Kidney tubule cell (primary cell): ENCODE data around the gene ST6GALNAC5.
A peak's percentile ranks its signal among the peaks of the same experiment; 100 is the strongest.
"Not testable (repeated sequence)": the region's sequence is repeated elsewhere in the genome, so short reads cannot be mapped to it uniquely, and the experiment has no call there.

Source experiments
- DNase-seq: peaks from one replicate; pipeline ENCODE4 v3.0.0-alpha.2; 2018; ENCODE audit warnings: low spot score

ST6GALNAC5 gene

DNA sequence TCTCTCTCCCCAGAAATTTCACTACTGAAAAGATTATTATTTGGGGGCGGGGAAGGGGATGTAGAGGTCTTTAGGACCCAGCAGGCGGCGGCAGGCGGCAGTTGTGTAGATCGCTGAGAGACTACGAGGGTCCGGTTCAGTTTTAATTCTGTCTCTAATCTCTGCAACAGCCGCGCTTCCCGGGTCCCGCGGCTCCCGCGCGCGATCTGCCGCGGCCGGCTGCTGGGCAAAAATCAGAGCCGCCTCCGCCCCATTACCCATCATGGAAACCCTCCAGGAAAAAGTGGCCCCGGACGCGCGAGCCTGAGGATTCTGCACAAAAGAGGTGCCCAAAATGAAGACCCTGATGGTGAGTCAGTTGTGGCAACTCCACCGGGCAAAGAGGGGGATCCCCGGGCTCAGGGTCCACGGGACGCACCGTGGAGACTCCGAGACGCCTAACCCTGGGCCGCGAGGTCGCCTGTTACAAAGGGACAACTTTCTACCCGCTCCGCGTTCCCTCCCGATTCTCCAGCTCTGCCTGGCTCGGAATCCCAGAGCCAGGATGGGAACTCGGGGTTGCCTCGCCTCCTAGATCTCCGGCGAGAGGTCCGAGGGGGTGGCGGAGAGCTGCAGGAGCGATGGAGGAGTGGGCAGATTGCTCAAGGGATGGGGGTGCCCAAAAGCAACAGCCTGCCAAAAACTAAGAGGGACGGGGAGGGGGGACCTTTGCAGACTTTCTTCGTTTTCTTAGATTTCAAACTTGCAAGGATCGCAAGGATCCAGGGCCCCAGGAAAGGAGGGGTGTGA is at the start of gene ST6GALNAC5:
Gene ST6GALNAC5, plus strand, starts transcription at position 139 of the 789 bp plus-strand sequence.
- DNase-seq, result peak; percentile 19

DNA sequence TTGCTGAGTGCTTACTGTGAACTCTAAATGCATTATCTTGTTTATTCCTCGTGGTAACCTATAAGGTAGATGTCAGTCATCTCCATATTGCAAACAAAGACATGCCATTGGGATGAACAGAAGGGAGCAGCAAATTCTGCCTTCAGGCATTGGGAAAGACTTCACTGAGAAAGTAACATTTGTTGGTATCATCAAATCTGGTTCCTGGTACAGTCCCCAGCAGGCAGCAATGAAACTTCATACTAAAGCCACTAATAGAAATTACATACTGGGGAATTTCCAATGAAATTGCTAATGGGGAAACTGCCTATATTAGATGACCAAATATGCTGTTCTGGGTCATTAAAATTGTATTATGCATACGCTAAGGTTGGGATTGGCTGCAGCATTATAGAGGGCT is 47.3 kb upstream of the ST6GALNAC5 start:
- no peak for DNase-seq

DNA sequence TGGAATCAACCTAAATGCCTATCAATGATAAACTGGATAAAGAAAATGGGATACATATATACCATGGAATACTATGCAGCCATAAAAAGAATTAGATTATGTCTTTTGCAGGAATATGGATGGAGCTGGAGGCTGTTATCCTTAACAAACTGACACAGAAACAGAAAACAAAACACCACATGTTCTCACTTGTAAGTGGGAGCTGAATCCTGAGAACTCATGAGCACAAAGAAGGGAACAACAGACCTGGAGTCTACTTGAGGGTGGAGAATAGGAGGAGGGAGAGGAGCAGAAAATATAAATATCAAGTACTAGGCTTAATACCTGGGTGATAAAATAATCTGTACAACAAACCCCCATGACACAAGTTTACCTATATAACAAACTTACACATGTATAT is 44.3 kb upstream of the ST6GALNAC5 start:
- not testable (repeated sequence) for DNase-seq

DNA sequence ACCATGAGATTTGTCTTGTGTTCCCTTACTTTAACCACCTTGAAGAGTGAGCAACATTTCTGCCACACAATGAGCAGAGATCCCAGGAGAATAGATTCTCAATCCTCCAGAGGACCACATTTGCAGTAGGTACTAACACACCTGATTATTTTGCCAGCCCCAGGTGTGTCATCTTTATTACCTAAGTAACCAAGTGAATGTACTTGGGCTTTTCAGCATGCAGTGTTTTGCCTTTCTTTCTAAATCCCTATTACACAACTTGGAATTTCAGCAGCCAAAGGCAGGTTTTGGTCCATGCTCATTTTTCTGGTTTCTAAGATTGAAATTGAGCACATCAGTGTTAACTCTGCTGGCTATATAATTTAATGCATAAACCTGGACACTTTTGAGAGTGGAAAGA is 43.2 kb upstream of the ST6GALNAC5 start:
- DNase-seq, result no peak

DNA sequence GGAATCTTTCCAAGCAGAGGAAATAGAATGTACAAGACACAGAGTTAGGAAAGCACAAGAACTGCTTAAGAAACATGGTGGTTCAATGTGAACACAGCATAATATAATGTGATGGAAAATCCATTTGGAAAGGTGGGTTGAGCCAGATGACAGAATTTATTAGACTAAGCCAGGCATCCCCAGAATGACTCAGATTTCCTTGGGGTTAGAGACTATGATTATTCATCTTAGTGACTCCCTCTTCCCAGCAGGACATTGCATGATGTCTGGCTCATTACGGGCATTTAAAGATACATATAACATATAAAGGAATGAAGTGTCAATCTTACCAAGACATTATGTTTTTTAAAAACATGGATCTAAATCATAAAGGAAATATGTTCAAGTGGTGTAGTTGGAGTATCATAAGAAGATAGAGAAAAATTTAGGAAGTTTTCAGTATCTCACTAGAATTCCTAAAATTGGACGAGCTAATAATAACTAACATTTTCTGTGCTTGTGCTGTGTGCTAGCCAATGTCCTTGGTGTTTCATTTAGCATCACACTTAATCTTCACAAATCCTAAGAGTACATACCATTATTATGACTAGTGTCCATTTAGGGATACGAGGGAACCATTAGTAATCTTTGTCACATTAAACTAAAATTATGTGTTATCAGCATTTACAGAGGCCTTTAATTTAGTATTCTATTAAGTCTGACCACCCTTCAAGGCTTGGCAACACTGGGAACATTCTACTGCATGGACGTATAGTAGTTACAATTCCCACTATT is 41.0 kb upstream of the ST6GALNAC5 start:
- DNase-seq, result peak; percentile 67

DNA sequence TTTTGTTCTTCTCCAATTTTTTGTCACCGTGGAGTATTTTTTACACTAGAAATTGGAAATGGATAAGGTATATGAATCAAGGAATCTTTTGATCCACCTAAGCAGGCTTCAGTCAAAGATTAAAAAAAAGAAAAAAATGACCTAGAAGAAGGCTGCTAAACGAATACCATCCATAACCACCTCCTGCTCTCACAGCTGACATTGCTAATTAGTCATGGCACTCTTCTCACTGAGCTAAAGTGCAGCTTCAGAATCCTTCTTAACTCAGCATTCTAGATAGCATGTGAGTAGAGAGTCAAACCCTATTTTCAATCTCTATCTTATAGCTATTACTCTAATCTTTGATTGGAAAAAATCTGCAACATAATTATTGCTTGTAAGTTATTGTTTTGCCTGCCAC is 40.2 kb upstream of the ST6GALNAC5 start:
- DNase-seq, result no peak

DNA sequence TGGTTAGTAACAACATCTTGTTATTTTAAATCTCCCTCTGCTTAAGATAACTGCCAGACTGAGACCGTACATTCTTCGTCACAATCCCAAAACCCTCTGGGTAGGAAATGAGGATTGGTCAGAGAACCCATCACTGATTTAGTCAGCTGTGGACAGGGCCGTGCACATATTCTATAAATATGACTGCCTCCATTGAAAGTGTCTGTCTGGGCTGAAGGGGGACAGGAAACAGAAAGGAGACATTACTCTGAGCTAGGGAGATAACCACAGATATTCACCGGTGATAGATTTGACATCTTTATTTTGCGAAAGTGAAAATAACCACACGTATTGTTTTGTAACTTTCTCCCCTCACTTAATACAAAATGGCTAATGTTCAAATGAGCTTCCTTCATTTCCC is 36.9 kb upstream of the ST6GALNAC5 start:
- no peak for DNase-seq

DNA sequence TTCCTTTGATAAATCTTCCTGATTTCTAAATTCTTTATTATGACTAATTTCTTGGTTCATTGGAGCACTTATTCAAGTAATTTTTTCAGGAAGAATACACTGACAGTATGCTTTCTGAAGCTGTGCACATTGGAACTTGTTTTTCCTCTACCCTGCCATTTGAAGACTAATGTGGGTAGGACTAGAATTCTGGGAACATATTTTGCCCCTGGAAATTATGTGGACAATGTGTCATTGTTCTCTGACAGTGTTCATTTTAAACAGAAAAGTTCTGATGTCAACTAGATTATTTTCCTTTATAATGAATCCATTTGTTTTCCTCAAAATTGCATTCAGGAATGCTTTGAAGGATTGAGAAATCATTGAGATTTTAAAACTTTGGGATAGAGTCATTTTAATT is 34.8 kb upstream of the ST6GALNAC5 start:
- DNase-seq, result peak; percentile 23

DNA sequence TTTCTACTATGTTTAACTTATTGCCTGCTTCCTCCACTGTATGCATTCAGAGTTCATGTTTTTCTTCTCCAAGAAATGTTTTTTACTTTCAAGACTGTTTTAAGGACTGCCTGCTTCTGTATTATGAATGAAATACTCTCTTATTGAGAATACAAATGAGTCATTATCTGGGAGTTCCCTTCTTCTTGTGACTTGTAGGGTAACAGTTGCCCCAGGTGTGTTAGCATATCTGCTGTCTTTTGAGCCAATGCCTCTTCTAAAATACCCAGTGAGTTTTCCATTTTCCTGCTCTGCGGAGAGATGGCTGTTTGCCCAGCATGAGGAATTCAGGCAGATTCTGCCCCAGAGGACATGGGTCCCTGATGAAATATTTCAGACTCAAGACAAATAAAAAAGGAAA is 34.1 kb upstream of the ST6GALNAC5 start:
- DNase-seq, result no peak

DNA sequence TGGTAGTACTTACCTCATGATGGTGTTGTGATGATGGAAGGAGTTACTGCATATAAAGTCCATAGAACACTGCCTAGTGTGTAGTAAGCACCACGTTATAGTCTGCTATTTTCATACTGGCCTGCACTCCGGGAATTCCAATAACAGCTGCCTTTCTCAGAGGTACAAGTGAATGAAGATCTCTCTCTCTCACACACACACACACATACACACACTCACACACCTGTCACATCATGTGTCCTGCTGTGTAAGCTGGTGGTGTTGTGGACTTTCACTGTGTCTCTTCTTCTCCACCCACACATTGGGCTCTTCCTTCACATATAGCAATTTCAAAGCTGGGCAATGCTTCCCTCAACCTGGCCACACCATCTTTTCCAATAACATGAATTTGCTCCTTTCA is 33.4 kb upstream of the ST6GALNAC5 start:
- no peak for DNase-seq

DNA sequence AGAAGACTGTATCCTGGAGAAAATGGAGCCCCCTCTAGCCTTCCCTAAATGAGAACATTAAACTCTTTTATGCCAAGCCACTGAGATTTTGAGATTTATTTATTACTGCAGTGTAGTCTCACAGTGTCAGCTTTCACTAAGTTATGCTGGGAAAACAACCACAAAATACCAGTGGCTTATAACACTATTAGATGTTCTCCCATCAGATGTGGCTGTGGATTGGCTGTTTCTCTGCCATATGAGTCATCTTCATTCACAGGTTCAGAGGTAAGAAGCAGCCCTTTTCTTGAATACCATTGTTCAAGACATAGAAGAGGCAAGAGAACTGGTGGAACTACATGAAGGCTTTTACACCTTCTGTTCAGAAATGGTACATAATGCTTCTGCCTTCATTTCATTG is 32.1 kb upstream of the ST6GALNAC5 start:
- DNase-seq, result peak; percentile 58

DNA sequence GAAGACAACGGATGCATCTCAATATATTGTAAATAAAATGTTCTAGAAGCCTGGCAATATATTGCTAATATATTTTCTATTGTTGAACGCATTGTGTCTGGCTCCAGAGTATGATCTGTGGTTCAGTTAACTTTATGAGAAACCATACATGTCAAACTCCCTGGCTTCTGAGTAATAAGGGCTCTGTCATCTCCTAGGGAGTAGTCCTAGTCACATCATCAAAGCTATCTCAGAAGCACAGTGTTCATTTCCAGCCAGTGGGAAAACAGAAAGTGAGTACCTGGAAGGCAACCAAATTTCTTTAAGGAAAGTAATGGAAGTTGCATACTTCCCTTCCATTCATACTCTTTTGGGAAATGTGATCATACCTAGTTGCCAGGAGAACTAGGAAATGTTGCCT is 27.0 kb upstream of the ST6GALNAC5 start:
- no peak for DNase-seq

DNA sequence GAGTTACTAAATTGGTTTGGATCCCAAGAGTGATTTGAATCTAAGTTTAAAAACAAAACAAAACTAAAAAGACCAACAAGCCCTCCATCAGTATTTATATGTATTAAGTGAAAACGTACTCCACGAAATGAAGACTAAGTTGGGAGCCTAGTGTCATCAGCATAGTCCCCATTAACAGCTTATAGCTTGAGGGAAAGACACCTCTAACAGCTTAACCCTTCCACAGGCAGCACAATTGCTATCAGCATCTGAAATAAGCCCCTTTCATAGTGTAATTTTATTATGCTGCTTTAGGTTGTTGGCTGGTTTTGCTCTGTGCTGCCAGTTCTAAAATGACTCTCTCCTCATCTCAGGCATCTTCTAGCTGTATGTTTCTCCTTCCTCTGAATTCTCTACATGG is 25.8 kb upstream of the ST6GALNAC5 start:
- no peak for DNase-seq

DNA sequence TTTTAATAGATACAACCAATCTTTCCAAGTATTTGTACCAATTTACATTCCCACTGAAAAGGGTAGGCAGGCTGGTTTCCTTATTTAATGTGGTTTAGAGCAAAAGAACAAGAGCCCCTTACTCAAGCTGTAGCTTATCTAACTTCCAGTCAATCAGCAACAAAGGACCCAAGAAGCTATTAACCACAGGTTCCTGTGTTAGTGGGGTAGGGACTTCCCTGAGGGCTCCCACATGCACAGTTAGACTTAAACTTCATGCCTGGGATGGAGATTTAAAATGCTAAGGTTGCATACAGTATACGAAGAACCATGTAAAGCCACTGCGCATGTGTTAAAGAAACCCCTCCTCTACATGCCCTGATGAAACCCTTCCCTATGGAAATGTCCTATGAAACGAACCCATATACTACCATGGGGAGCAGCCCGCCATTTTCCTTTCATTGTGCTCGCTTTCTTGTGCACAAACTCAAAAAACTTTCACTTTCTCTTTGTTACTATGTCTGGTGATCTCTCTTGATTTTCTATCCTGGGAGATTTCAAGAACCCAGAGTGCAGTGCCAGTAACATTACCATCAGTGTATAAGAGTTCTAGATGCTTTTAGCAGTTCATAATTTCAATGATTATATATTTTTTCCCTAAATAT is 23.3 kb upstream of the ST6GALNAC5 start:
- no peak for DNase-seq

DNA sequence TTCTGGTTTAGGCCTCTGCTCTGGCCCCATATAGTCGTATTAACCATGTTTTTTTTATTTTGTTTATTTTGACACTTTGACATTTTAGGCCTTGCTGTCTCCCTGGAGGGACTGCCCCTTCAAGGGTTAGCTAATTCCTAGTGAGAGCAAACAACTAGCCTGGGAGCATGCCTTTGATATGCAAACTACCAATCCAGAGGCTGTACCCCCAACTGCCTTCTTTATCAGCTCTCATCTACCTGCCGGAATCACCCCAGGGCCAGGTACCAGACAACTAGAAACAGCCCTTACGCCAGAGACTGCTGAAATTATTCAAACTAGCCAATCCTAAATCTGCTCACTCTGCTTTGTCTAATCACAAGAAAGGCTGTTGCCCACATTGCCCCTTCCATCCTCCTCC is 13.0 kb upstream of the ST6GALNAC5 start:
- DNase-seq, result no peak

DNA sequence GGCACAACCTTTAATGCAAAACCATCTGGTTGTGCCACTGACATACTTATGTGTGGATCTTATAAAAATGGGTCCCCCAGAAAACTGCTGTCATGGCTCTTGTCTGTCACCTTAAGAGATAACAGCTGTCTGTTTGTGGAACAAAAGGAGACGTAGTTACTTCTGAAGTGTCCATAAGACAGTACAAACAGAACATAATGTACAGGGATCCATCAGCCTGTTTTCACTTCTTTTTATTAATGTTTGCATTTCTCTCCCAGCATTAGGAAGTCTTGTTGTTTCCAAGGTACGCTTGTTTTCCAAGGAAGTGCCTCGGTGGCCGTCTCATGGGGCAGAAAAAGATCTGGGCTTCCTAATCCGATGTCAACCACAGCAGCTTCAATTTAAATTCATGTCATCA is 11.2 kb upstream of the ST6GALNAC5 start:
- DNase-seq, result no peak

DNA sequence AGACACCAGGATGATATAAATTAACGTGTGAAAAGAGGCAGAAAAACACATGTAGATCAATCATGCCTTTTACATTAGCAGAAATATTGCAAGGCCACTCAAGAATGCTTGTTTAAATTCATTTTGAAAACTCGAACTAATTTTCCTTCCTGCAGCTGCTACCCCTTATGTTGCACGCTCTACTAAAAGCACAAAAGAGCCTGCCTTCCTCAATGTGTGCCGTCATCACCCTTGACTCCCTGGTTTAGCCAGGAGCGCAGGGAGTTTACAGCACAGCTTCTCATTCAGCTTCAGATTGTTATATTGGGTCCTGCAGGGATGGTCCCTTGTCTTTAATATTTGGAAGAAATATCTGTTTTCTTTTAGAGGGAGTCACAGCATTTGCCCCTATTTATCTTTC is 10.1 kb upstream of the ST6GALNAC5 start:
- DNase-seq, result no peak

DNA sequence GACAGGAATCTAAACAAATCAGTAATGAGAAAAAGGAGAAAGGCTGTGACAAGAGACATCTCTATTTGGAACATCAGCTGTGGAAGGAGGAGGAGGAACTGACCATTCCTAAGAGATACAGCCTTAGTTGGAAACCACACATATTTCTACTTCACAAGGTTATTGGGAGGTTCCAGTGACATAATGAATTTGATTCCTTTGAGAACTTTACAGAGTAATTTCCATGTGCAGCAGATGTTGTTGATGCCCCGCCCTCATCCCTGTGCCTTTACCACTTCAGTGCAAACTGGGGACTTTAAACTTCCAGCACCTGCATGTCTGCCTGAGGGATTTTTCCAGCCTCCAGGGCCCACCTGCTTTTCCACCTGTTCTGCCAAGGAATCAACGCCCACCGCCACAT is 9.3 kb upstream of the ST6GALNAC5 start:
- no peak for DNase-seq

DNA sequence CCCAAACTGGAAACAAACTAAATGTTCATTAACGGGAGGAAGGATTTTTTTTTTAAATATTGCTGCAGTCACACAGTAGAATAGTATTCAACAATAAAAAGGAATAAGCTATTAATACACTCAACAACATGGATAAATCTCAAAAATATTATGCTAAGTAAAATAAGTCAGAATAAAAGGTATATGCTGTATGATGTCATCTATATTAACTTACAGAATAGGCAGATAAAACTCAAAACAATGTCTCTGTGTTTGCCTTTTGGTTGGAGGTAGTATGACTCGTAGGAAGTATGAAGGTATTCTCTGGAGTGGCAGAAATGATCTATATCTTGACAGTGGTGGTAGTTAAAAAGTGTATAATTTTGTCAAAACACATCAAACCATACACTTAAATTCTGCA is 6.1 kb upstream of the ST6GALNAC5 start:
- peak; percentile 16 for DNase-seq

DNA sequence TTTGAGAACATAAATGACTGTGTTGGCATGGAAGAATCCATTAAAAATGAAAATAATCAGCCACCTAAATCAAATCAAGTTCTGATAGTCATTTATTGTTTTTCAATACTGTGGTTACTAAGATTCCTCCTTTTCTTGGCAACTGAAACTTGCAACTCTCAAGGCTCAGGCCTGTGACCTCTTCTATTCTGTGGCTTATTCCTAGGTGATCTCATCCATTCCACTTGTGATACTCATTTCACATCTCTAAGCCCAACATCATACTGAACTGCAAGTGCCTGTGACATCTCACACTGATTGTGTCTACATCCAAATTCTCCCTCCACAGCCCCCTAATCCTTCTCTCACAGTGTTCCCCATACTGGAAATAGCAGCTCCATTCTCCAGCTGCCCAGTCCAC is 4.8 kb upstream of the ST6GALNAC5 start:
- peak; percentile 89 for DNase-seq

DNA sequence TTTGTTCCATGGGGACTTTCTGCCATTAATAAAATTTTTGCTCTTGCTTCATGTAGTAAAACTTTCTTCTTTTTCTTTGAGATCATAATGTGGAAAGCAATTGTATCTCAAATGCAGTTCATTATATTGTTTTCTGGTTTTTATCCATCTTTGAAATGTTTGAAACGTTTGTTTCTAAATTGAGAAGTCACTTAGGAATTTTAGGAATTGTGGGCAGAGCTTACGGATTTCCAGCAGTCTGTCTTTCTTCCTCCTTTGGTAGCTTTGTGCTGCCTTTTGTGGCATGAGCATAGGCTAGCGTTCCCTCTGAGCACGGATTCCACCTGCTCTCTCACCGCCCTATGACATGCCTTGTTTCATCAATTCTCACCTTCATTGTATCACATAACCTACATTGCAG is 2.9 kb upstream of the ST6GALNAC5 start:
- peak; percentile 16 for DNase-seq

DNA sequence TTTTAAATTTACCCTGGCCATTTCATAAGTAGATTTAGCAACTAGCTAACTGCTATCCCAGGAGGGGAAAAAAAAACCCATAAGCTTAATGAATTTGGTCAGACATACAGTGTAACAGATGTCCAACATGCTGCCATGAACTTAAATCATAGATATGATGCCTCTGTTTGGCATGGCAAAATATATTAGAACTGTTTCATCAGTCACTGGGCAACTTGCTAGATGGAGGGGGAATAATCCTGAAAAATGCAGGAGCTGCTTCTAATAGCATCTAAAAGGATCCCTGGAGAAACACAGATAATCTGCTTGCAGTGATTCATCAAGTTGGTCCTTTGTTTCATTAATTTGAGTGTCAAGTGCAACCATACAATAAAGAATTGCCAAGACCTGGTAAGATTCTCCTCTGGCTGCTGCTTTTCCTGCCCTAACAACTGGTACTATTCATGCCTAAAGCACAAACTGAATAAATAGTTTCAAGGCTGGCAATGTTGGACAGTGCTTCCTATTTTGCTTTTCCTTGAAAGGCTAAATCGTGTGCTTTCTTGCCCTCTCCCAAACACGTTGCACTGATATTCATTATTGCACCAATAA is 1.5 kb upstream of the ST6GALNAC5 start:
- no peak for DNase-seq

DNA sequence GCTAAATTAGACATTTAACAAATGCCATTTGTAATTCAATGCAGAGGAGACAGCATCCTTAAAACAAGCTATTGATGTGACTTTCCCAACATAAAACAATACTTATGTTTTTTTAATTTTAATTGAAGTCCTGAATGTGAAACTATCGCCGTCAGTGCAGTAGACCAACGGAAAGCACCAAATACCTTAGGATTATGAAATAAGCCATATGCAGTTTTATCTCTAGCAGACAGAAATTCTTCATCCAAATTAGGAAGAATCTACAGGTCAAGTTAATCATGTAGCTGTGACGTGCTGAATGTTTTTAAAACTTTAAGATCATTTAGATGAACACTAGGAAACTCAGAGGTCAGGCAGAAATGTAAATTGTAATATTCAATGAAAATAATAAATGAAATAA is 714 bp upstream of the ST6GALNAC5 start:
- no peak for DNase-seq
